CD1c-positive myeloid dendritic cell (primary cell): ENCODE measurements around the gene UGT2B10.
"Not testable (repeated sequence)": the region's sequence is repeated elsewhere in the genome, so short reads cannot be mapped to it uniquely, and the experiment has no call there.

Experiments used
- DNase-seq: peaks from one replicate; pipeline ENCODE4 v3.0.0-alpha.2; 2016; ENCODE audit errors: extremely low spot score

UGT2B10 gene

GRCh38 chr4:68815617-68816409 is at the start of gene UGT2B10:
UGT2B10 (plus strand) TSS chr4:68815994; CDS start chr4:68816020, 26 bp downstream.
- DNase-seq, result not testable (repeated sequence)

DNA sequence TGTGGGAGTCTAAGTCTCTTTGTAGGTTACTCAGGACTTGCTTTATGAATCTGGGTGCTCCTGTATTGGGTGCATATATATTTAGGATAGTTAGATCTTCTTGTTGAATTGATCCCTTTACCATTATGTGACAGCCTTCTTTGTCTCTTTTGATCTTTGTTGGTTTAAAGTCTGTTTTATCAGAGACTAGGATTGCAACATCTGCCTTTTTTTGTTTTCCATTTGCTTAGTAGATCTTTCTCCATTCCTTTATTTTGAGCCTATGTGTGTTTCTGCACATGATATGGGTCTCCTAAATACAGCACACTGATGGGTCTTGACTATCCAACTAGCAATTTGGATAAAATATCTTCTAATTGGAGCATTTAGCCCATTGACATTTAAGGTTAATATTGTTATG is 44.0 kb upstream of the UGT2B10 start:
- DNase-seq, result not testable (repeated sequence)

GRCh38 chr4:68773699-68774098 is 42.1 kb upstream of the UGT2B10 start:
- DNase-seq, result no peak

DNA sequence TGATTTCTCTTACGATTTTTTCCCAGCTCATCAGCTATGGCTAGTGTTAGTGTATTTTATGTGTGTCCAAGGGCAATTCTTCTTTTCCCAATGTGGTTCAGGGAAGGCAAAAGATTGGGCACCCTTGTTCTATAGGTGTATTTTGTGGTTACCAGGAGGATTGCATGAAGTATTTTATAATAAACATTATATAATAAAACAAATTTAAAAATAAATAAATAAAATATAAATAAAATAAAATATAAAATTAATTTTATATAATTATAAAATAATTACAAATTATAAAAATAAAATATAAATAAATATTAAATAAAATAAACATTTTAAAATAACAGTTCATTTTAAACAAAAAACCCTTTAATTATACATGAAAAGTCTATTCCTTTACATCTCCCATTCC is 35.6 kb upstream of the UGT2B10 start:
- no peak for DNase-seq

GRCh38 chr4:68797048-68797447 is 18.7 kb upstream of the UGT2B10 start:
- no peak for DNase-seq

- no peak for DNase-seq
Observed at GRCh38 chr4:68797618-68798017, 18.2 kb upstream of the UGT2B10 start.

DNA sequence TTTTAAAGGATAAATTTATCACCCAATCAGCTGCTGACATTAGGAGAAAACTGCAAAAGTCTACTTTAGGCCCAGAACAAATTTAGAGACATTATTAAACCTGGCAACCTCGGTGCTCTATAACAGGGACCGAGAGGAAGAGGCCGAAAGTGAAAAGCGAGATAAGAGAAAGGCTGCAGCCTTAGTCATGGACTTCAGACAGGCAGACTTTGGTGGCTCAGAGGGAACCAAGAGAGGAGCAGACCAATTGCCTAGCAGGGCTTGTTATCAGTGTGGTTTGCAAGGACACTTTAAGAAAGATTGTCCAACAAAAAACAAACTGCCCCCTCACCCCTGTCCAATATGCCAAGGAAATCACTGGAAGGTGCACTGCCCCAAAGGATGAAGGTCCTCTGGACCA is 12.8 kb upstream of the UGT2B10 start:
- no peak for DNase-seq

DNA sequence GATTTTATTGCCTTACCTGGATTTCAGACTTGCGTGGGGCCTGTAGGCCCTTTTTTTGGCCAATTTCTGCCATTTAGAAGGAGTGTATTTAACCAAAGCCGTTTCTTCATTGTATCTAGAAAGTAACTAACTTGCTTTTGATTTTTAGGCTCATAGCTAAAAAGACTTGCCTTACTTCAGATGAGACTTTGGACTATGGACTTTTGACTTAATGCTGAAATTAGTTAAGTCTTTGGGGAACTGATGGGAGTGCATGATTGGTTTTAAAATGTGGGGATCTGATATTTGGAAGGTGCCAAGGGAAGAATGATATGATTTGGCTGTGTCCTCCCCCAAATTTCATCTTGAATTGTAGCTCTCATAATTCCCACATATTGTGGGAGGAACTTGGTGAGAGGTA is 7.7 kb upstream of the UGT2B10 start:
- DNase-seq, result no peak

DNA sequence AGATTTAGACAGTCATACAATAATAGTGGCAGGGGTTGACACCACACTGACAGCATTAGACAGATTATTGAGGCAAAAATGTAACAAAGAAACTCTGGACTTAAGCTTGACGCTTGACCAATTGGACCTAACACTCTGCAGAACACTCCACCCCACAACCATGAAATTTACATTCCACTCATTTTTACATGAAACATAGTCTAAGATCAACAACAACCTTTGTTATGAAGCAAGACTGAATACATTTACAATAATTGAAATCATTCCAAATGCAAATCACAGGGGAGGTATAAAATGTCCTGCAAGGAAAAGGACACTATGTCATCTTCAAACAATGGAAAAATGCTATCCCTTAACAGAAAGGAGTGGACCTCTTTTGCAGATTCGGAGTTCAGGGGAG is 4.9 kb upstream of the UGT2B10 start:
- DNase-seq, result no peak

DNA sequence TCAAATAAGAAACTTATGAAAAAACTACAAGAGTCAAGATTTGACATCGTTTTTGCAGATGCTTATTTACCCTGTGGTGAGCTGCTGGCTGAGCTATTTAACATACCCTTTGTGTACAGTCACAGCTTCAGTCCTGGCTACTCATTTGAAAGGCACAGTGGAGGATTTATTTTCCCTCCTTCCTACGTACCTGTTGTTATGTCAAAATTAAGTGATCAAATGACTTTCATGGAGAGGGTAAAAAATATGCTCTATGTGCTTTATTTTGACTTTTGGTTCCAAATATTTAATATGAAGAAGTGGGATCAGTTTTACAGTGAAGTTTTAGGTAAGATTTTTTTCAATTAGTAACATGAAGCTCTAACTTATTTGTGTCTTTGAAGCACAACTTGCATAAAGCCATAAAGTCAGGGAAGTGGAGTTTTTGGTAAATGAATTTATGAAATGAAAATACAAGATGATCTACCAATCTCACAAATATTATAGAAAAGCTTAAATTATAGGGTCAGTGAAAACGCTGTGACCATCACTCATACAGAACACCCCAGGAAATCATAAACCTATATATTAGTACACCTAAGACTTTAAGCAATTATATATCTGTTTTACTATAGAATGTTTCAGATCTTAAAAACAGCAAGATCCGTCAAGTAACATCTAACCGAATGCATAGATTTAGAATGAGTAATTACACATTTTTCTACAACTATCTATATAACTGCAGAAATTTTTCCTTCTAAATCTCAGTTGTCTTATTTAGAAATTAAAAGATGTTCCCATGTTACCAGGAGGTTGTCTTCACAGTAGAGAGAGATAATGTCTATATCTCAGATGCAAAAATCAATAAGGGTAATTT is 844 bp downstream of the UGT2B10 start:
- not testable (repeated sequence) for DNase-seq

DNA sequence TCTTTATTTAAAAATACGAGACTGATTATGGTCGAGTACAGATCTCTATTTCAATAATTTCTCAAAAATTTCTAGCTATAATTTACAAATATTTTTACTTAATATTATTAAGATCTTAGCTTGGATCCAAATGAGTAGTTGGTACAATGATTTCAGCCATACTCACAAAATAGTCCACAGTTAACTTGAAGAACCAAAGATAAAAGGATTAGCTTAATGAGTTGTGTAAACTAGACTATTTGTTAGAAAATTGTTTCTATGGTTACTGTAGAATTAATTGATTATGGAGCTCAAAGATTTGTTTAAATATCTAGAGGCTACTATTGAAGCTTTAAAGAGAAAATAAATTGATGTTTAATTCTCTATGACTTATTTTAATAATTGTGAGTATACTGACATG is 1.6 kb downstream of the UGT2B10 start:
- DNase-seq, result no peak

GRCh38 chr4:68818030-68818462 is 2.3 kb downstream of the UGT2B10 start:
- not testable (repeated sequence) for DNase-seq

DNA sequence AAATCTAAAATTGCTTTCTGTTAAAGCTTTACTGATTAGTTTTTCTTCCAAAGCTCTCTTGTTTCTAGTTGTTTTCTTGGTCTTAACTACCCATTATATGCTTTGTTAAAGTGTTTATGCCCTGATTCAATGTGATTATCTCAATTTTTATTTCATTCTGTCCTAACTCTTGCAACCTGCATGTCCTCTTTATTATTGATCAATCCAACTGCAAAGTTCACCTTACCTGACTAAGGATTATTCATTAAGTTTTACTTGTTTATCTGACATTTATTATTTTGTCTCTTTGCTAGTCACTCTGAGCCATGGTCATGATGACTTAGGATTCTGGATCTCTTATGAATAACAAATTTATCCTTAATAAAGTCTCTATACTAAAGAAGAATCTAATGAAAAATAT is 15.8 kb downstream of the UGT2B10 start:
- DNase-seq, result no peak

- DNase-seq, result no peak
Observed at GRCh38 chr4:68850293-68850692, 34.5 kb downstream of the UGT2B10 start.

GRCh38 chr4:68855771-68856170 is 40.0 kb downstream of the UGT2B10 start:
- DNase-seq, result no peak

GRCh38 chr4:68858039-68858438 is 42.2 kb downstream of the UGT2B10 start:
- DNase-seq, result no peak

GRCh38 chr4:68859655-68860054 is 43.9 kb downstream of the UGT2B10 start:
- no peak for DNase-seq

GRCh38 chr4:68861057-68861456 is 45.3 kb downstream of the UGT2B10 start:
- no peak for DNase-seq

DNA sequence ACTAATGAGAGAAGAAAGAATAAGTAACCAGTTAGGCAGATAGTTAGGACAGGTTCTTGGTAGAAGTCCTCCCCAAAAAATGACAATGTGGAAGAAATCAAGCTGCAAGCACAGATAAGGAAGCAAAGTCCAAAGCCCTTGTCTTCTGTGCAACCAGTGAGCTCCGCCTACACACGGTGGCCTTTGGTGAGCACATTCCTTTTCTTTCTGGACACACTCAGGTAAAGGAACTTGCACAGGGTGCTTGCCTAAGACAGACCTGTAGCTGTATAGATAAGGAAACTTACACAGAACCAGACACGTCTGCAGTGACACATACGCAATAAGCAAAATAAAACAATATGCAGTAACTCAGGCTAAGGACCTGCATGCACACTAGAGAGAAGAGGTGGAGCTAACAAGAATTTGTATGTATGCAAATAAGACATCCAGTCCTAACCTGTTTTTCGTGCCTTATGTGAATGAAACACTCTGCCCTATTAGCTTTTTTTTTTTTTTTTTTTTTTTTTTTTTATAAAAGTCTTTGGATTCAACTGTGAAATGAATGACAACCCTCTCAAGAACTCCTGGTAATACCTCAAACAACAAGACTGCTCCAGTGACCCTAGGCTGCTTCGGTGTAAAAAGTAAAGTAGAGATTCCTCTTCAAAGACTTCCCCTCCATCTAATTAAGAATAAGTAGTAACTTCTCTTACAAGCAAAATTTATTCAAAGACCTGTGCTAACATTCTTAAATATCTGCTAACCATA is 48.8 kb downstream of the UGT2B10 start:
- no peak for DNase-seq

DNA sequence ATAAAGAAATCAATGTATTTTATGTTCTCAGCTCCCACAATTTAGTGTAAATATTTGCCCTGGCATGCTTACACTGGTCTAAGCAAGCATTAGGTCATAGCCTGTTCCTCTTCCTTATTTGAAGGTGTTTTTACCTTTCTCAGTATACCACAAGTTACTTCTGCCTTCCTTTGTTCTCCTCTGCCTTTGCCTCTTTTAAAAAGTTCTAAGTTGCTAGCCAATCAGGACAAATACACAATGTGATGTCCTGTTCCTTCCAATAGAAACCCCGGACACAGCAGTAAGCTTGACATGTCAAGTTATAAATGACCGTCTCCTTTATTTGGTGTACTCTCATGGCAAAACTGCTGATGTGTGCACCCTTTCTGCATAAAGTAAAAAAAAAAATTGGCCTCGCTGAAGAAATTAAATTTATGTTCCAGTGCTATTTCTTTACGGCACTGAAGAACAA is 49.4 kb downstream of the UGT2B10 start:
- no peak for DNase-seq

- no peak for DNase-seq
Observed at GRCh38 chr4:68865760-68866159, 50.0 kb downstream of the UGT2B10 start.

- DNase-seq, result no peak
Observed at GRCh38 chr4:68869274-68869773, 53.5 kb downstream of the UGT2B10 start.
